ENCODE measurements around the gene UCMA. TPM values are rescaled to one million over a fixed set of nuclear protein-coding genes. Genes with fewer than 3 reads are reported as not detected.

The UCMA gene
- total RNA-seq, 4 donors from 2014 or later = not detected

- 93 to 95% methylated on average over 6 to 7 of the region's 7 CpGs for WGBS, 2 donors (ENCODE audit: low coverage in 1 of 2)
- intact Hi-C loops (cut with DNase I; ENCODE audit: low total_unique reads) (no loop called here), in situ Hi-C loops (cut with MboI; ENCODE audit: low pct_ligation_motif_present in 1 of 4, low pct_unique_long_range_greater_than_20kb in 1 of 4, low sequenced_read_pairs in 3 of 4) (no loop called here)
- Histone ChIP-seq H3K27ac (no peak overlapping the region), H3K9me3 (no peaks in the 10 kb centered on the region), H3K4me3 (no peak overlapping the region), H3K36me3 (no peaks in the 10 kb centered on the region), H3K4me1 (no peaks in the 10 kb centered on the region), H3K27me3 (no peaks in the 10 kb centered on the region)
- no peak for TF ChIP-seq EP300 (IDR thresholded peaks at IDR 0.05; ENCODE audit: low read depth)
- no peak for TF ChIP-seq POLR2A (IDR thresholded peaks at IDR 0.05)
- TF ChIP-seq CTCF (IDR thresholded peaks at IDR 0.05) = no peak
- no peak for TF ChIP-seq POLR2AphosphoS5 (IDR thresholded peaks at IDR 0.05)
- DNase-seq = no peak
Measured at GRCh38 chr10:13193637-13194036, 40.5 kb downstream of the UCMA start.

- H3K27ac ChIP-seq = no peak overlapping the region
- in situ Hi-C loops (cut with MboI; ENCODE audit: low pct_ligation_motif_present in 1 of 4, low pct_unique_long_range_greater_than_20kb in 1 of 4, low sequenced_read_pairs in 3 of 4) = no loop called here
- 94 to 96% methylated on average over 4 to 5 of the region's 5 CpGs for WGBS, 2 donors (ENCODE audit: low coverage in 1 of 2)
- intact Hi-C loops (cut with DNase I; ENCODE audit: low total_unique reads) = no loop called here
- H3K4me3 ChIP-seq = no peak overlapping the region
- H3K36me3 ChIP-seq = no peaks in the 10 kb centered on the region
- H3K4me1 ChIP-seq = no peaks in the 10 kb centered on the region
- no peaks in the 10 kb centered on the region for H3K27me3 ChIP-seq
- DNase-seq = no peak
- no peaks in the 10 kb centered on the region for H3K9me3 ChIP-seq
- TF ChIP-seq EP300 (IDR thresholded peaks at IDR 0.05; ENCODE audit: low read depth) (no peak), POLR2AphosphoS5 (IDR thresholded peaks at IDR 0.05) (no peak), CTCF (IDR thresholded peaks at IDR 0.05) (no peak), POLR2A (IDR thresholded peaks at IDR 0.05) (no peak)
Measured at GRCh38 chr10:13191362-13191761, 42.8 kb downstream of the UCMA start.

GRCh38 chr10:13190816-13191215 lies 43.4 kb downstream of the UCMA start:
- 87 to 93% methylated on average over 3 of the region's 3 CpGs for WGBS, 2 donors (ENCODE audit: low coverage in 1 of 2)
- DNase-seq = no peak
- no peak overlapping the region for H3K27ac ChIP-seq
- TF ChIP-seq POLR2A (IDR thresholded peaks at IDR 0.05) (no peak), EP300 (IDR thresholded peaks at IDR 0.05; ENCODE audit: low read depth) (no peak), CTCF (IDR thresholded peaks at IDR 0.05) (no peak), POLR2AphosphoS5 (IDR thresholded peaks at IDR 0.05) (no peak)
- no peaks in the 10 kb centered on the region for H3K36me3 ChIP-seq
- no peak overlapping the region for H3K4me3 ChIP-seq
- intact Hi-C loops (cut with DNase I; ENCODE audit: low total_unique reads) (no loop called here), in situ Hi-C loops (cut with MboI; ENCODE audit: low pct_ligation_motif_present in 1 of 4, low pct_unique_long_range_greater_than_20kb in 1 of 4, low sequenced_read_pairs in 3 of 4) (no loop called here)
- no peaks in the 10 kb centered on the region for H3K4me1 ChIP-seq
- no peaks in the 10 kb centered on the region for H3K27me3 ChIP-seq
- no peaks in the 10 kb centered on the region for H3K9me3 ChIP-seq

DNA sequence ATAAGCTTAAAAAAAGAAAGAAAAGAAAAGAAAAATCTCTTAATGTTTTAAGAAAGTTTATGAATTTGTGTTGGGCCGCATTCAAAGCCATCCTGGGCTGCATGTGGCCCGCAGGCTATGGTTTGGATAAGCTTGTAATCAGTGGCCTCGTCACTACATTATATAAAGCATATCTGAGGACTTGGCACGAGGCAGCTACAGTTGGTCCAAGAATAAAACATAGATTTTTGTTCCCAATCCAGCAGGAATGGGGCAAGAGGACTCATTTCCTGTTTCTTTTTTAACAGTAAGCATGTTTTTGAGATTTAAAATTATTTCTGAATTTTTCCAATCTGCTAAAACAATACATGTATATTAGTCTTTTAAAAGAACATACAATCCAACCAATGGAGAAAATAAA lies 44.2 kb downstream of the UCMA start:
- intact Hi-C loops (cut with DNase I; ENCODE audit: low total_unique reads) = no loop called here
- in situ Hi-C loops (cut with MboI; ENCODE audit: low pct_ligation_motif_present in 1 of 4, low pct_unique_long_range_greater_than_20kb in 1 of 4, low sequenced_read_pairs in 3 of 4) = no loop called here
- no peaks in the 10 kb centered on the region for H3K27me3 ChIP-seq
- no peak overlapping the region for H3K27ac ChIP-seq
- H3K4me3 ChIP-seq = no peak overlapping the region
- no peaks in the 10 kb centered on the region for H3K4me1 ChIP-seq
- no peaks in the 10 kb centered on the region for H3K9me3 ChIP-seq
- no peak for DNase-seq
- H3K36me3 ChIP-seq = no peaks in the 10 kb centered on the region
- no peak for TF ChIP-seq POLR2AphosphoS5 (IDR thresholded peaks at IDR 0.05)
- TF ChIP-seq CTCF (IDR thresholded peaks at IDR 0.05) = no peak
- no peak for TF ChIP-seq EP300 (IDR thresholded peaks at IDR 0.05; ENCODE audit: low read depth)
- TF ChIP-seq POLR2A (IDR thresholded peaks at IDR 0.05) = no peak
- 79 to 83% methylated on average over 4 of the region's 4 CpGs for WGBS, 2 donors (ENCODE audit: low coverage in 1 of 2)
